ENCODE measurements around the gene VAT1L. TPM values are rescaled to one million over a fixed set of nuclear protein-coding genes. Genes with fewer than 3 reads are reported as not detected.

VAT1L gene
- total RNA-seq, 6 experiments from 2014 or later: 0.19 to 0.64 (median 0.51) TPM; not detected in 1

DNA sequence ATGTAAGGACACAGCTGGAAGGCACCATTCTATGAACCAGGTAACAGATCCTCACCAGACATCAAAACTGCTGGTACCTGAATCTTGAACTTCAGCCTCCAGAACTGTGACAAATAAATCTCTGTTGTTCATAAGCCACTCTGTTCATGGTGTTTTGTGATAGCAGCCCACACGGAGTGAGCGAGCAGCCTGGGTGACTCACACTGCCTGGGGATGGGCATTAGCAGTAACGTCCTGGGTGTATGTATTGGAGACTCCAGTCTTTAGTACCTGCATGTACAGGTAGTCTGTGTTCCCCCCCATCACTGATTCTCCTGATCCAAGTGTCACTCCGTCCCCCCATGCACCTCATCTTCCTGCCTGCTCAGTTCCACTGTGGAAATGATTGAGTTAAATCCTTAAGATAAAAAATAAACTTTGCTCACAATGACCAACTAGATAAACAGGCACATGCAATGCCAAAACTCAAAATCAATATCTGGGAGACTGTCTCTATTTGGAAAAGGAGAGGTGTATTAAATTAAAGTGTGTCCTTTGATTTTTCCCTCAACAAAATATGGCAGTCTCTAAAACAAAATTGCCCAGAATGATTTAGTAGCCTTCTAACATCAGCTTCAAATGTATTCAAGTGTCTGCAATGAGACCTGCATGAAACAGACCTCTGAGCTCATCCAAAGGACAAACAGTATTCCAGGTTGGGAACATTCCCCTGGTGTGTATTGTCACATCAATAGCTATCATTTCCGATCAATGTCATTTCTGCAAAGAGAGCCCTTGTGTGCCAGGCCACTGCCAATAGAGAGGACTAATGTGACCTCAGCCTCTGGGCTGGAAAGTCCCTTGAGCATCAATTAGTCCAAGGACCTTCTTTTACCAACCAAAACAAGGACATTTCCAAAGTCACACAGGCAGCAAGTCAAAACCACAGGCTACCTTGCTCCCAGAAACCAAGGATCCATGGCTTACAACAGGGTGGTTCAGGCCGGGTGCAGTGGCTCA is 12.2 kb upstream of the VAT1L start:
- DNase-seq (peak; percentile 61 to 83 (median 71)), ATAC-seq (peak; percentile 79 to 93 (median 87))
- Histone ChIP-seq H3K4me1 (peaks cover 0 to 33% (median 12%) of the 10 kb centered on the region in 4 donors), H3K4me3 (peak overlapping the region in 1 of 3 donors; percentile 1), H3K27me3 (no peaks in the 10 kb centered on the region), H3K36me3 (no peaks in the 10 kb centered on the region), H3K27ac (peak overlapping the region; percentile 81 to 97 (median 96)), H3K9me3 (no peaks in the 10 kb centered on the region)
- intact Hi-C loops (cut with DNase I): no loop called here
- peak; percentile 19 for TF ChIP-seq POLR2A (IDR thresholded peaks at IDR 0.05)
- TF ChIP-seq, protein P1, sequence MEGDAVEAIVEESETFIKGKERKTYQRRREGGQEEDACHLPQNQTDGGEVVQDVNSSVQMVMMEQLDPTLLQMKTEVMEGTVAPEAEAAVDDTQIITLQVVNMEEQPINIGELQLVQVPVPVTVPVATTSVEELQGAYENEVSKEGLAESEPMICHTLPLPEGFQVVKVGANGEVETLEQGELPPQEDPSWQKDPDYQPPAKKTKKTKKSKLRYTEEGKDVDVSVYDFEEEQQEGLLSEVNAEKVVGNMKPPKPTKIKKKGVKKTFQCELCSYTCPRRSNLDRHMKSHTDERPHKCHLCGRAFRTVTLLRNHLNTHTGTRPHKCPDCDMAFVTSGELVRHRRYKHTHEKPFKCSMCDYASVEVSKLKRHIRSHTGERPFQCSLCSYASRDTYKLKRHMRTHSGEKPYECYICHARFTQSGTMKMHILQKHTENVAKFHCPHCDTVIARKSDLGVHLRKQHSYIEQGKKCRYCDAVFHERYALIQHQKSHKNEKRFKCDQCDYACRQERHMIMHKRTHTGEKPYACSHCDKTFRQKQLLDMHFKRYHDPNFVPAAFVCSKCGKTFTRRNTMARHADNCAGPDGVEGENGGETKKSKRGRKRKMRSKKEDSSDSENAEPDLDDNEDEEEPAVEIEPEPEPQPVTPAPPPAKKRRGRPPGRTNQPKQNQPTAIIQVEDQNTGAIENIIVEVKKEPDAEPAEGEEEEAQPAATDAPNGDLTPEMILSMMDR (IDR thresholded peaks at IDR 0.05): no peak
- WGBS (ENCODE audit: insufficient coverage, low coverage, low lambda C conversion rate, missing lambda C conversion rate): 30% methylated on average over 5 of the region's 6 CpGs

DNA sequence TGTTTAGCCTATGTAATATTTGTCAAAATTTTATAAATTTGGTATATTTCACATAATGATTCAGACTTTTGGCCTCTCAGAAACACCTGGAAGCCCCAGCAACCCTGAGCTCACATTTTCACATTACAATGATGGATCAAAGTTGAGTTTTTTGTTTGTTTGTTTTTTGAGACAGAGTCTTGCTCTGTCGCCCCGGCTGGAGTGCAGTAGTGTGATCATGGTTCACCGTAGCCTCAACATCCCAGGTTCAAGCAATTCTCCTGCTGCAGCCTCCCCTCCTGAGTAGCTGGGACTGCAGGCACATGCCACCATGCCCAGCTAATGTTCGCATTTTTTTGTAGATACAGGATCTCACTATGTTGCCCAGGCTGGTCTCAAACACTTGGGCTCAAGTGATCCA is 10.6 kb upstream of the VAT1L start:
- H3K27ac ChIP-seq: peak overlapping the region; percentile 81 to 97 (median 96)
- WGBS (ENCODE audit: insufficient coverage, low coverage, low lambda C conversion rate, missing lambda C conversion rate): 66% methylated on average over 4 of the region's 4 CpGs

DNA sequence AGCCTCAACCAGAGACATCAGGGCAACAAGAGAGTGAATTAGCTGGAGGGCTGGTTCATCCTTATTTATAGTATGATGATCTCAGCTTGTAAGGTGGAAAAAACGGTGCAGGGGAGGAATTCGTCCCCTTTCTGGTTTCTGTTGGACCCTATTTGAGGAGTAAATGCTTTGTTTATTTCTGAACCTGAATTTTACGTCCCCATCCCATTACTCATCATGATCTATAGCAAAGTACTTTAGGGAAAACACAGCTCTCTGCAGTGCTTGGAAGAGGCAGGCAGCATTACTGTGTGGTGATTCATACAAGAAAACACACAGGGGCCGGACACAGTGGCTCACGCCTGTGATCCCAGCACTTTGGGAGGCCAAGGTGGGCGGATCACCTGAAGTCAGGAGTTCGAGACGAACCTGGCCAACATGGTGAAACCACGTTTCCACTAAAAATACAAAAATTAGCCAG is 8.0 kb upstream of the VAT1L start:
- Histone ChIP-seq H3K4me3 (no peak overlapping the region), H3K27ac (no peak overlapping the region), H3K27me3 (no peaks in the 10 kb centered on the region), H3K36me3 (no peaks in the 10 kb centered on the region), H3K4me1 (peaks cover 0 to 22% (median 10%) of the 10 kb centered on the region in 4 donors), H3K9me3 (no peaks in the 10 kb centered on the region)
- ATAC-seq (peak in 1 of 4 donors; percentile 37), DNase-seq (peak in 1 of 3 donors; percentile 35)
- TF ChIP-seq, protein P1 (IDR thresholded peaks at IDR 0.05): no peak
- TF ChIP-seq POLR2A (IDR thresholded peaks at IDR 0.05): no peak
- WGBS (ENCODE audit: insufficient coverage, low coverage, low lambda C conversion rate, missing lambda C conversion rate): 61% methylated on average over 9 of the region's 9 CpGs
- intact Hi-C loops (cut with DNase I): loop anchor here in 1 of 2 donors (10.0 kb wide), 2 partner anchors 96 to 184 kb away; no protein-coding TSS in a partner anchor

More for the DNA sequence above, 10.6 kb upstream of the VAT1L start:
- ATAC-seq (peak; percentile 13 to 44 (median 28)), DNase-seq (no peak)
- no peak overlapping the region for H3K4me3 ChIP-seq
- H3K27me3 ChIP-seq: no peaks in the 10 kb centered on the region
- intact Hi-C loops (cut with DNase I): no loop called here
- TF ChIP-seq, protein P1 (IDR thresholded peaks at IDR 0.05): no peak
- no peak for TF ChIP-seq POLR2A (IDR thresholded peaks at IDR 0.05)
- no peaks in the 10 kb centered on the region for H3K9me3 ChIP-seq
- no peaks in the 10 kb centered on the region for H3K36me3 ChIP-seq
- peaks cover 0 to 24% (median 12%) of the 10 kb centered on the region in 4 donors for H3K4me1 ChIP-seq

DNA sequence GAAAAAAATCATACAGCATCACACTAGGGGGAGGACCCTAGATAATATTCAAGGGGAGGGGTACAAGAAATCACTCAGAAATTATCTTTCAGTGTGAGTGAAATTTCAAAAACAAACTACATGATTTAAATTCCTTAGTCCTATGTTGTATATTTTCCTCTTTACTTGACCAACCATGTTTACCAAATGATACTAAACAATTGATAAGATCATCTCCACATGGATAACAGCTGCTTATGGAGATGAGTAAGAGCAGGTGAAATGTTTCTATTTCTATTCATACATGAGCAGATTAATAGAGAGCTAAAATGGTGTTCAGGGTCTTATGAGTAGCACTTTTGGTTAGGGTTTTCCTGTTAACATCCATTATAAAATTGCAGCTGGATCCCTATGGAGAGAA is 7.3 kb upstream of the VAT1L start:
- peaks cover 0 to 16% (median 8%) of the 10 kb centered on the region in 4 donors for H3K4me1 ChIP-seq
- H3K36me3 ChIP-seq: no peaks in the 10 kb centered on the region
- no peaks in the 10 kb centered on the region for H3K9me3 ChIP-seq
- TF ChIP-seq, protein P1 (IDR thresholded peaks at IDR 0.05): no peak
- no peak for TF ChIP-seq POLR2A (IDR thresholded peaks at IDR 0.05)
- DNase-seq (no peak), ATAC-seq (no peak)
- no peaks in the 10 kb centered on the region for H3K27me3 ChIP-seq
- H3K27ac ChIP-seq: no peak overlapping the region
- no peak overlapping the region for H3K4me3 ChIP-seq
- intact Hi-C loops (cut with DNase I): loop anchor here in 1 of 2 donors (10.0 kb wide), 2 partner anchors 96 to 184 kb away; no protein-coding TSS in a partner anchor

Data from right lobe of liver (tissue), 6 donors.